OCI-LY1 (cell line): ENCODE measurements around the gene THAP2.

ENCODE experiments used
- H2AFZ ChIP-seq: fragments of 200-600 bp; sonication (generic), shearing (Covaris generic); 2 replicates; pipeline ENCODE4 v1.6.0; 2014; ENCODE audit warnings: antibody characterized with exemption, mild to moderate bottlenecking, low read length
- H3F3A ChIP-seq: fragments of 200-600 bp; sonication (generic), shearing (Covaris generic); 2 replicates; pipeline ENCODE4 v1.6.0; 2014; ENCODE audit warnings: mild to moderate bottlenecking, antibody characterized with exemption, low read length, moderate library complexity; ENCODE audit not compliant: insufficient read depth
- H3K27ac ChIP-seq: fragments of 200-600 bp; sonication (generic); 2 replicates; pipeline ENCODE4 v1.5.1; 2014; ENCODE audit warnings: low read length, mixed run types, mild to moderate bottlenecking, low read depth; ENCODE audit not compliant: poor library complexity, severe bottlenecking
- H3K27me3 ChIP-seq: fragments of 200-600 bp; sonication (generic); 2 replicates; pipeline ENCODE4 v1.6.0; 2014; ENCODE audit warnings: antibody characterized with exemption, mild to moderate bottlenecking, low read length, moderate library complexity; ENCODE audit not compliant: insufficient read depth
- H3K36me3 ChIP-seq: fragments of 200-600 bp; sonication (generic); 2 replicates; pipeline ENCODE4 v1.6.1; 2014; ENCODE audit warnings: mild to moderate bottlenecking, antibody characterized with exemption, low read length, moderate library complexity, mixed read lengths; ENCODE audit not compliant: insufficient read depth
- H3K4me1 ChIP-seq: fragments of 200-600 bp; sonication (generic); 2 replicates; pipeline ENCODE4 v1.5.1; 2014; ENCODE audit warnings: mild to moderate bottlenecking, low read length, moderate library complexity; ENCODE audit not compliant: insufficient read depth, severe bottlenecking
- H3K4me2 ChIP-seq: fragments of 200-600 bp; sonication (generic), shearing (Covaris generic); 2 replicates; pipeline ENCODE4 v1.6.1; 2014; ENCODE audit warnings: low read length
- H3K4me3 ChIP-seq: fragments of 200-600 bp; sonication (generic); 2 replicates; pipeline ENCODE4 v1.5.1; 2014; ENCODE audit warnings: low read length, low read depth, mild to moderate bottlenecking, mixed read lengths; ENCODE audit not compliant: poor library complexity, severe bottlenecking
- H3K79me2 ChIP-seq: fragments of 200-600 bp; shearing (Covaris generic); 2 replicates; pipeline ENCODE4 v1.6.1; 2016; ENCODE audit warnings: mixed run types, low read length, mixed read lengths; ENCODE audit not compliant: insufficient read depth
- H3K9ac ChIP-seq: fragments of 200-600 bp; sonication (generic), shearing (Covaris generic); 2 replicates; pipeline ENCODE4 v1.6.1; 2014; ENCODE audit warnings: mild to moderate bottlenecking, low read length, mixed read lengths
- H3K9me2 ChIP-seq: fragments of 200-600 bp; sonication (generic), shearing (Covaris generic); 2 replicates; pipeline ENCODE4 v1.6.1; 2014; ENCODE audit warnings: low read depth, mild to moderate bottlenecking, low read length, mixed read lengths
- H3K9me3 ChIP-seq: fragments of 200-600 bp; shearing (Covaris generic); 2 replicates; pipeline ENCODE4 v1.6.1; 2014; ENCODE audit warnings: low read length, mixed read lengths
- H4K20me1 ChIP-seq: fragments of 200-600 bp; sonication (generic), shearing (Covaris generic); 2 replicates; pipeline ENCODE4 v1.6.0; 2016; ENCODE audit warnings: mild to moderate bottlenecking, low read length; ENCODE audit not compliant: insufficient read depth
- CTCF ChIP-seq: fragments of 200-600 bp; sonication (generic), shearing (Covaris generic); IDR thresholded peaks from 2 replicates; pipeline ENCODE4 v1.5.1; 2017; ENCODE audit warnings: mild to moderate bottlenecking, antibody characterized with exemption, low read length, moderate library complexity, mixed read lengths
- EZH2 ChIP-seq: fragments of 200-600 bp; sonication (generic), shearing (Covaris generic); IDR thresholded peaks from 2 replicates; pipeline ENCODE4 v1.8.0; 2017; ENCODE audit warnings: borderline replicate concordance, mixed run types, mild to moderate bottlenecking, antibody characterized with exemption, low read length, moderate library complexity, mixed read lengths

The THAP2 gene

GRCh38 chr12:71721783-71722505 is 57.8 kb downstream of the THAP2 start:
- H3K27ac ChIP-seq: no peak overlapping the region
- TF ChIP-seq CTCF: no peak
- TF ChIP-seq EZH2: no peak
- no peaks in the 10 kb centered on the region for H3K4me1 ChIP-seq

GRCh38 chr12:71725011-71725410 is 60.9 kb downstream of the THAP2 start:
- H3K4me2 ChIP-seq: no peak overlapping the region
- H3K9ac ChIP-seq: no peak overlapping the region
- no peak overlapping the region for H3K27ac ChIP-seq
- no peaks in the 10 kb centered on the region for H3K9me3 ChIP-seq
- no peaks in the 10 kb centered on the region for H3F3A ChIP-seq
- H3K27me3 ChIP-seq: no peaks in the 10 kb centered on the region
- H2AFZ ChIP-seq: no peak overlapping the region
- H4K20me1 ChIP-seq: no peaks in the 10 kb centered on the region
- H3K4me3 ChIP-seq: no peak overlapping the region
- H3K4me1 ChIP-seq: no peaks in the 10 kb centered on the region
- no peaks in the 10 kb centered on the region for H3K79me2 ChIP-seq
- no peaks in the 10 kb centered on the region for H3K9me2 ChIP-seq
- H3K36me3 ChIP-seq: no peaks in the 10 kb centered on the region
- TF ChIP-seq CTCF: no peak
- TF ChIP-seq EZH2: no peak

More at GRCh38 chr12:71721783-71722505, 57.8 kb downstream of the THAP2 start:
- Histone ChIP-seq H3K4me2 (no peak overlapping the region), H3K4me3 (no peak overlapping the region), H3K9me3 (no peaks in the 10 kb centered on the region), H2AFZ (no peak overlapping the region), H3K36me3 (no peaks in the 10 kb centered on the region), H3K9me2 (no peaks in the 10 kb centered on the region), H3K9ac (no peak overlapping the region), H3F3A (no peaks in the 10 kb centered on the region), H4K20me1 (no peaks in the 10 kb centered on the region), H3K27me3 (no peaks in the 10 kb centered on the region), H3K79me2 (no peaks in the 10 kb centered on the region)

- no peaks in the 10 kb centered on the region for H3F3A ChIP-seq
- no peaks in the 10 kb centered on the region for H3K9me3 ChIP-seq
- no peak overlapping the region for H3K4me3 ChIP-seq
- TF ChIP-seq EZH2: no peak
- no peak for TF ChIP-seq CTCF
- no peaks in the 10 kb centered on the region for H3K36me3 ChIP-seq
- no peak overlapping the region for H3K4me2 ChIP-seq
- H3K4me1 ChIP-seq: peaks cover under 1% of the 10 kb centered on the region
- no peaks in the 10 kb centered on the region for H4K20me1 ChIP-seq
- no peaks in the 10 kb centered on the region for H3K27me3 ChIP-seq
- no peak overlapping the region for H3K27ac ChIP-seq
- H2AFZ ChIP-seq: no peak overlapping the region
- no peak overlapping the region for H3K9ac ChIP-seq
- no peaks in the 10 kb centered on the region for H3K9me2 ChIP-seq
- H3K79me2 ChIP-seq: no peaks in the 10 kb centered on the region
Measured at GRCh38 chr12:71726548-71726947, 62.4 kb downstream of the THAP2 start.
